Brain microvascular endothelial cell (primary cell): ENCODE measurements around the gene ASPSCR1.
"Not testable (repeated sequence)": the region's sequence is repeated elsewhere in the genome, so short reads cannot be mapped to it uniquely, and the experiment has no call there.

Experiments used
- DNase-seq: peaks from one replicate; pipeline ENCODE4 v3.0.0-alpha.2; 2020
- H3K27ac ChIP-seq: fragments of 250-450 bp; sonication (Bioruptor Pico); 2 replicates; pipeline ENCODE4 v1.5.1; 2020; ENCODE audit warnings: mild to moderate bottlenecking, moderate library complexity
- H3K27me3 ChIP-seq: fragments of 250-450 bp; sonication (Bioruptor Pico); replicated peaks from 2 replicates; pipeline ENCODE4 v1.5.1; 2020; ENCODE audit warnings: mild to moderate bottlenecking
- H3K36me3 ChIP-seq: fragments of 250-450 bp; sonication (Bioruptor Pico); replicated peaks from 2 replicates; pipeline ENCODE4 v1.5.1; 2020; ENCODE audit warnings: mild to moderate bottlenecking
- H3K4me3 ChIP-seq: 2 replicates; pipeline ENCODE4 v1.5.1; 2011; ENCODE audit warnings: low read depth, mild to moderate bottlenecking, control low read depth, low read length, moderate library complexity
- CTCF ChIP-seq: IDR thresholded peaks from 2 replicates; pipeline ENCODE4 v1.5.1; 2011; ENCODE audit warnings: low read depth, mild to moderate bottlenecking, moderate library complexity, low read length, control low read depth, inconsistent platforms; ENCODE audit errors: missing control alignments
- in situ Hi-C: cut with HindIII; loops from 2 replicates; pipeline ENCODE4 v1.10.0; 2017; ENCODE audit warnings: low sequenced_read_pairs, low pct_ligation_motif_present

The ASPSCR1 gene

GRCh38 chr17:82036634-82037091 lies 59.2 kb downstream of the ASPSCR1 start:
- H3K27ac ChIP-seq: no peak overlapping the region
- peak overlapping the region; percentile 67 for H3K4me3 ChIP-seq
- H3K27me3 ChIP-seq: no peaks in the 10 kb centered on the region
- TF ChIP-seq CTCF: no peak
- H3K36me3 ChIP-seq: no peaks in the 10 kb centered on the region
- in situ Hi-C loops: loop anchor here (10.0 kb wide), 1 partner anchor 62 kb away; the partner anchor contains the start of gene ASPSCR1
- no peak for DNase-seq

- no peaks in the 10 kb centered on the region for H3K27me3 ChIP-seq
- H3K4me3 ChIP-seq: peak within 1 kb of the TSS; percentile 67
- in situ Hi-C loops: loop anchor here (10.0 kb wide), 1 partner anchor 62 kb away; the partner anchor contains the start of gene ASPSCR1
- DNase-seq: peak; percentile 94
- TF ChIP-seq CTCF: peak; percentile 62
- H3K27ac ChIP-seq: peak within 1 kb of the TSS; percentile 59
- H3K36me3 ChIP-seq: no peaks in the 10 kb centered on the region
These were observed 59.9 kb downstream of the ASPSCR1 start, which contains the start of gene DCXR for GRCh38 chr17:82037092-82037888. Gene DCXR (minus strand): TSS chr17:82037697. CDS start chr17:82037682, 15 bp downstream.

GRCh38 chr17:82037889-82038195 lies 60.4 kb downstream of the ASPSCR1 start:
- DNase-seq: no peak
- H3K27me3 ChIP-seq: no peaks in the 10 kb centered on the region
- no peak for TF ChIP-seq CTCF
- in situ Hi-C loops: loop anchor here (10.0 kb wide), 1 partner anchor 63 kb away; the partner anchor contains the start of gene ASPSCR1
- H3K4me3 ChIP-seq: peak overlapping the region; percentile 41
- H3K27ac ChIP-seq: no peak overlapping the region
- no peaks in the 10 kb centered on the region for H3K36me3 ChIP-seq

GRCh38 chr17:82038796-82039409 lies 61.5 kb downstream of the ASPSCR1 start:
- H3K27ac ChIP-seq, DNase-seq, H3K36me3 ChIP-seq, H3K4me3 ChIP-seq, H3K27me3 ChIP-seq: not testable (repeated sequence)
- in situ Hi-C loops: loop anchor here (10.0 kb wide), 1 partner anchor 64 kb away; the partner anchor contains the start of gene ASPSCR1

- Histone ChIP-seq H3K4me3 (no peak overlapping the region), H3K27ac (no peak overlapping the region), H3K36me3 (no peaks in the 10 kb centered on the region), H3K27me3 (no peaks in the 10 kb centered on the region)
- in situ Hi-C loops: loop anchor here (10.0 kb wide), 1 partner anchor 65 kb away; the partner anchor contains the start of gene ASPSCR1
- TF ChIP-seq CTCF: no peak
- DNase-seq: no peak
These were observed 62.4 kb downstream of the ASPSCR1 start for GRCh38 chr17:82039695-82040299.
